Measurements from ENCODE around the gene PTPRG. TPM values are rescaled to one million over a fixed set of nuclear protein-coding genes. Genes with fewer than 3 reads are reported as not detected.

PTPRG gene
- total and polyA plus RNA-seq, 10 of the 15 experiments (the other 5 are each of a cell fraction or from before 2014, with no cell fraction given) = 0.29 to 20.7 (median 1.4) TPM

DNA sequence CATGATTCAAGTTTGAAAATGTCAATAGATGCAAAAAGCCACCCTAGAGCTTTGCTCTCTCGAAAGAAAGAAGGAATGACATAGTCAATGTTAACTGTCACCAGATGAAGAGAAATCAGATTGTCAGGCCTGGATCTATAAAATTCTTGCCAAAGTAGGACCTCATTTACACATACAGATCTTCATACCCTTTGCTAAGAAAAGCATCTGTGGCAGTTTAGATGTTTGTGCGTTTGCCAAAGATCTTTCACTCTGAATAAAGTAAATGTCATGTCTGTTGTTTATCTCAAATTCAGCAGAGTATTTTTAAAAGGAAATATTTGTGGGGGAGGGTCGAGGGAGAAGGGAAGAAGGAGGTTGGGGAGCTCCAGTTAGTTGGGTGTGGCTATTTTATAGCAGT lies 692.6 kb downstream of the PTPRG start:
- ChIA-PET POLR2A (interaction anchor here (1.0 to 1.6 kb wide), 3 partner anchors 12 to 711 kb away, joined by 3 read pairs; no protein-coding TSS in a partner anchor), CTCF (no interaction called here), SMC1A (ENCODE audit: uncharacterized antibody, unreplicated experiment) (interaction anchor here (0.9 to 4.7 kb wide), 5 partner anchors 8 to 21 kb away, joined by 3 to 18 read pairs (median 6); no protein-coding TSS in a partner anchor), RAD21 (ENCODE audit: unreplicated experiment) (interaction anchor here (4.0 kb wide), 1 partner anchor 16 kb away, joined by 17 read pairs; no protein-coding TSS in a partner anchor)
- no peaks in the 10 kb centered on the region for H3K36me3 ChIP-seq (ENCODE audit: control insufficient read depth in 2 of 2, insufficient read depth in 2 of 2, low read length in 1 of 2)
- H3K27ac ChIP-seq (ENCODE audit: control insufficient read depth, insufficient read depth) = no peak overlapping the region
- no peak for DNase-seq (ENCODE audit: low read depth, low spot score)
- no peak overlapping the region for H2AFZ ChIP-seq (ENCODE audit: control insufficient read depth, low read depth, low read length)
- H3K4me2 ChIP-seq (ENCODE audit: control insufficient read depth, insufficient read depth) = no peak overlapping the region
- in situ Hi-C loops (cut with MboI) = no loop called here
- no peaks in the 10 kb centered on the region for H3K27me3 ChIP-seq (replicated peaks in 1 of 2; ENCODE audit: control insufficient read depth in 2 of 2, insufficient read depth in 2 of 2, low read length in 1 of 2)
- intact Hi-C loops (cut with micrococcal nuclease; ENCODE audit: unreplicated experiment) = no loop called here
- no peak overlapping the region for H3K4me3 ChIP-seq
- TF ChIP-seq TCF12 (IDR thresholded peaks at IDR 0.05; ENCODE audit: low read depth, low read length) = no peak
- TF ChIP-seq CEBPB (IDR thresholded peaks at IDR 0.05; ENCODE audit: borderline replicate concordance in 1 of 2, low read depth in 2 of 2, low read length in 2 of 2) = no peak
- TF ChIP-seq, protein P1, sequence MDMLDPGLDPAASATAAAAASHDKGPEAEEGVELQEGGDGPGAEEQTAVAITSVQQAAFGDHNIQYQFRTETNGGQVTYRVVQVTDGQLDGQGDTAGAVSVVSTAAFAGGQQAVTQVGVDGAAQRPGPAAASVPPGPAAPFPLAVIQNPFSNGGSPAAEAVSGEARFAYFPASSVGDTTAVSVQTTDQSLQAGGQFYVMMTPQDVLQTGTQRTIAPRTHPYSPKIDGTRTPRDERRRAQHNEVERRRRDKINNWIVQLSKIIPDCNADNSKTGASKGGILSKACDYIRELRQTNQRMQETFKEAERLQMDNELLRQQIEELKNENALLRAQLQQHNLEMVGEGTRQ (IDR thresholded peaks at IDR 0.05; ENCODE audit: borderline replicate concordance, low read depth, low read length) = no peak
- no peak for TF ChIP-seq STAT1 (conservative IDR thresholded peaks at IDR 0.05)
- TF ChIP-seq CHD2 (IDR thresholded peaks at IDR 0.05; ENCODE audit: borderline replicate concordance, low read depth, low read length) = no peak
- TF ChIP-seq, protein P2, sequence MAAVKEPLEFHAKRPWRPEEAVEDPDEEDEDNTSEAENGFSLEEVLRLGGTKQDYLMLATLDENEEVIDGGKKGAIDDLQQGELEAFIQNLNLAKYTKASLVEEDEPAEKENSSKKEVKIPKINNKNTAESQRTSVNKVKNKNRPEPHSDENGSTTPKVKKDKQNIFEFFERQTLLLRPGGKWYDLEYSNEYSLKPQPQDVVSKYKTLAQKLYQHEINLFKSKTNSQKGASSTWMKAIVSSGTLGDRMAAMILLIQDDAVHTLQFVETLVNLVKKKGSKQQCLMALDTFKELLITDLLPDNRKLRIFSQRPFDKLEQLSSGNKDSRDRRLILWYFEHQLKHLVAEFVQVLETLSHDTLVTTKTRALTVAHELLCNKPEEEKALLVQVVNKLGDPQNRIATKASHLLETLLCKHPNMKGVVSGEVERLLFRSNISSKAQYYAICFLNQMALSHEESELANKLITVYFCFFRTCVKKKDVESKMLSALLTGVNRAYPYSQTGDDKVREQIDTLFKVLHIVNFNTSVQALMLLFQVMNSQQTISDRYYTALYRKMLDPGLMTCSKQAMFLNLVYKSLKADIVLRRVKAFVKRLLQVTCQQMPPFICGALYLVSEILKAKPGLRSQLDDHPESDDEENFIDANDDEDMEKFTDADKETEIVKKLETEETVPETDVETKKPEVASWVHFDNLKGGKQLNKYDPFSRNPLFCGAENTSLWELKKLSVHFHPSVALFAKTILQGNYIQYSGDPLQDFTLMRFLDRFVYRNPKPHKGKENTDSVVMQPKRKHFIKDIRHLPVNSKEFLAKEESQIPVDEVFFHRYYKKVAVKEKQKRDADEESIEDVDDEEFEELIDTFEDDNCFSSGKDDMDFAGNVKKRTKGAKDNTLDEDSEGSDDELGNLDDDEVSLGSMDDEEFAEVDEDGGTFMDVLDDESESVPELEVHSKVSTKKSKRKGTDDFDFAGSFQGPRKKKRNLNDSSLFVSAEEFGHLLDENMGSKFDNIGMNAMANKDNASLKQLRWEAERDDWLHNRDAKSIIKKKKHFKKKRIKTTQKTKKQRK (IDR thresholded peaks at IDR 0.05; ENCODE audit: low read depth, low read length) = no peak
- TF ChIP-seq ATF7 (IDR thresholded peaks at IDR 0.05; ENCODE audit: low read depth) = no peak
- TF ChIP-seq SP1 (IDR thresholded peaks at IDR 0.05; ENCODE audit: low read depth, low read length) = no peak
- TF ChIP-seq, protein P3, sequence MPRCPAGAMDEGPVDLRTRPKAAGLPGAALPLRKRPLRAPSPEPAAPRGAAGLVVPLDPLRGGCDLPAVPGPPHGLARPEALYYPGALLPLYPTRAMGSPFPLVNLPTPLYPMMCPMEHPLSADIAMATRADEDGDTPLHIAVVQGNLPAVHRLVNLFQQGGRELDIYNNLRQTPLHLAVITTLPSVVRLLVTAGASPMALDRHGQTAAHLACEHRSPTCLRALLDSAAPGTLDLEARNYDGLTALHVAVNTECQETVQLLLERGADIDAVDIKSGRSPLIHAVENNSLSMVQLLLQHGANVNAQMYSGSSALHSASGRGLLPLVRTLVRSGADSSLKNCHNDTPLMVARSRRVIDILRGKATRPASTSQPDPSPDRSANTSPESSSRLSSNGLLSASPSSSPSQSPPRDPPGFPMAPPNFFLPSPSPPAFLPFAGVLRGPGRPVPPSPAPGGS (IDR thresholded peaks at IDR 0.05; ENCODE audit: borderline replicate concordance, insufficient read depth, low read depth, low read length, poor library complexity, severe bottlenecking) = no peak
- TF ChIP-seq LARP7 (IDR thresholded peaks at IDR 0.05) = no peak
- no peaks in the 10 kb centered on the region for H3K9me3 ChIP-seq (replicated peaks; ENCODE audit: control insufficient read depth, insufficient read depth, low read length)
- no peaks in the 10 kb centered on the region for H4K20me1 ChIP-seq (ENCODE audit: control insufficient read depth, insufficient read depth)
- no peak overlapping the region for H3K9ac ChIP-seq (ENCODE audit: control insufficient read depth, insufficient read depth, low read length)
- no TSS peak for BruUV-seq (replicated peaks)
- 15% methylated on average over 3 of the region's 3 CpGs for WGBS (ENCODE audit: insufficient coverage, insufficient replicate concordance, low lambda C conversion rate, missing lambda C conversion rate)
- H3K79me2 ChIP-seq (ENCODE audit: control insufficient read depth, insufficient read depth, low read length) = no peaks in the 10 kb centered on the region
- no peak for ATAC-seq
- no peak for FAIRE-seq
- H3K4me1 ChIP-seq (ENCODE audit: control insufficient read depth, insufficient read depth, low read length) = no peaks in the 10 kb centered on the region
